A549 treated with AZD9567 at 1 μM for 4 hours (cell line): Measurements from ENCODE around the gene CNOT6L. TPM values are rescaled to one million over a fixed set of nuclear protein-coding genes. Genes with fewer than 3 reads are reported as not detected.

Experiments
- total RNA-seq: library from RNA; stranded (reverse); fragments of 200-300 nt; extraction: Qiagen RNA extraction; gene quantifications from 5 replicates; pipeline ENCODE4 v1.2.3, GENCODE V29; 2022; ENCODE audit not compliant: insufficient read depth

The CNOT6L gene
- 7.2 to 14.3 TPM (median 9.0 TPM) in 5 replicates for total RNA-seq

GRCh38 chr4:77818602-77819403 is at the start of gene CNOT6L:
CNOT6L (minus strand) TSS chr4:77819368; CDS start chr4:77819308, 60 bp downstream.

DNA sequence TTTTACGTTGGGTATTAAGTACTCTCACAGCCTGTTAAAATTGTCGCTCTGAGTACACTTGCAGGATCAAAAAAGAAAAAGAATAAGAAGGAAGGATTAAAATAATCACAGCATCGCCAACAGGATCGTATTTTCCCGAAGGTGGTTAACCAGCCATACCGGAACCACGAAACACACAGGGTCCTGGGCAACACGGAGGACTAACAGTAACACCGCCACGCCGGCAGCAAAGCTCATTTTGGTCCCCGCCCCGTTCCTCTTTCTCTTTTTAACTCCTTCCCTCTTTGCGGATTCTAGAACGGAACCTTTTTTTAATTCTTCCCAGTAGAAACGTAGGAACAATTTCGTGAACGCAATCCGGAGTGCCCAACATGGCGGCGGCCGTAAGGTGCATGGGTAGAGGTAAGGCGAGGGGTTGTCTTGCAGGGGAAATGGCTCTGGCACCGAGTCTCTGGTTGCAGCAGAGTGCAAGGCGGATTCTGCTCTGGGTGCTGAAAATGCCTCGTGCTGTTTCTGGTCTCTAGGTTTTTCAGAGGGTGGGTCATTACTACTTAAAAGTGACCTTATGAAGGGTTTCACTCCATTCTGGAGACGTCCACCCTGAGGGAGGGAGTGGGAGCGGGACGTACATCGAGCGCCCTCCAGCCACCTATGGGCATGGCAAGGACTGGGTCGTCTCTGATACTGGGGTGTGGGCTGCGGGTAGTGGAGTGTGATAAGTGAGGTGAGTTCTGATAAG is 43.5 kb upstream of the CNOT6L start, which contains the start of gene MRPL1:
TSS of gene MRPL1 (plus strand) at position 353 of the 739 bp plus-strand sequence. CDS start at position 372, 19 bp downstream.

Other genes with a start within 250 kb of the CNOT6L start
- not detected in 5 replicates for gene CXCL13, start 213.5 kb downstream of the CNOT6L start, total RNA-seq
- 22.1 to 54.8 TPM (median 26.6 TPM) in 5 replicates for gene MRPL1, start 43.5 kb upstream of the CNOT6L start, total RNA-seq
- gene FRAS1, start 238.0 kb upstream of the CNOT6L start, total RNA-seq, result 1.8 to 3.1 TPM (median 2.6 TPM) in 5 replicates